Liver (tissue), 3 donors: ENCODE results near the gene PAFAH1B2.

Experiments
- ATF3 ChIP-seq: IDR thresholded peaks from 2 replicates; pipeline ENCODE4 v1.6.1; 2016; ENCODE audit warnings: antibody characterized with exemption
- CTCF ChIP-seq: fragments of 150-350 bp; IDR thresholded peaks from 2 replicates; pipeline ENCODE4 v1.5.1; 2017; ENCODE audit warnings: improper control_type of control experiment, low read depth, low read length; ENCODE audit not compliant: missing input control
- JUND ChIP-seq, 2 donors: IDR thresholded peaks; 2 replicates each; pipeline ENCODE4 v1.6.1; 2016; ENCODE audit warnings: antibody characterized with exemption in 2 of 2
- NR2F2 ChIP-seq: IDR thresholded peaks from 2 replicates; pipeline ENCODE4 v1.6.1; 2016; ENCODE audit warnings: antibody characterized with exemption
- RAD21 ChIP-seq, 2 donors: IDR thresholded peaks; 2 replicates each; pipeline ENCODE4 v1.6.1; 2016; ENCODE audit warnings: antibody characterized with exemption in 2 of 2, mild to moderate bottlenecking in 2 of 2
- REST ChIP-seq: IDR thresholded peaks from 2 replicates; pipeline ENCODE4 v1.6.1; 2016; ENCODE audit warnings: antibody characterized with exemption, mild to moderate bottlenecking
- SP1 ChIP-seq: IDR thresholded peaks from 2 replicates; pipeline ENCODE4 v1.6.1; 2018; ENCODE audit warnings: antibody characterized with exemption, mild to moderate bottlenecking
- donor health status: healthy.
- donor health status: healthy.

GRCh38 chr11:117180020-117180419 is 35.9 kb downstream of the PAFAH1B2 start:
- no peak for TF ChIP-seq CTCF
- TF ChIP-seq SP1: no peak
- TF ChIP-seq NR2F2: no peak
- TF ChIP-seq JUND (IDR thresholded peaks at IDR 0.05): no peak
- TF ChIP-seq RAD21 (IDR thresholded peaks at IDR 0.05): no peak
- TF ChIP-seq ATF3: no peak
- no peak for TF ChIP-seq REST
